Activated T-helper 17 cell treated with anti-CD3 and anti-CD28 coated beads, Interleukin-2, amount 50 U/mL, for 72 hours (primary cell): ENCODE results near the gene PPP1R13L. TPM values are rescaled to one million over a fixed set of nuclear protein-coding genes. Genes with fewer than 3 reads are reported as not detected.
"Not testable (repeated sequence)": the region's sequence is repeated elsewhere in the genome, so short reads cannot be mapped to it uniquely, and the experiment has no call there.

Experiments
- ATAC-seq: fragments of 150-1000 bp; cut with Tn5 transposase; replicated peaks from 2 replicates; pipeline ENCODE4 v1.10.0; 2021; ENCODE audit warnings: mild to moderate bottlenecking, moderate library complexity
- H3K27ac Mint-ChIP-seq: one replicate; pipeline ENCODE4 v1.8.0; 2022; ENCODE audit warnings: mixed read lengths
- H3K27me3 Mint-ChIP-seq: one replicate; pipeline ENCODE4 v1.8.0; 2022; ENCODE audit warnings: mixed read lengths
- H3K36me3 Mint-ChIP-seq: one replicate; pipeline ENCODE4 v1.8.0; 2022; ENCODE audit warnings: low read depth, mild to moderate bottlenecking, mixed read lengths
- H3K4me1 Mint-ChIP-seq: one replicate; pipeline ENCODE4 v1.8.0; 2022; ENCODE audit warnings: mixed read lengths
- H3K4me3 Mint-ChIP-seq: one replicate; pipeline ENCODE4 v1.8.0; 2022; ENCODE audit warnings: mild to moderate bottlenecking, mixed read lengths
- H3K9me3 Mint-ChIP-seq: one replicate; pipeline ENCODE4 v1.8.0; 2022; ENCODE audit warnings: mixed read lengths
- total RNA-seq, 2 donors: library from RNA; stranded (reverse); gene quantifications; one replicate each; pipeline ENCODE4 v1.2.3, GENCODE V29; 2022

PPP1R13L gene
- total RNA-seq, 2 donors from 2014 or later, result 21.0 to 66.8 TPM

DNA sequence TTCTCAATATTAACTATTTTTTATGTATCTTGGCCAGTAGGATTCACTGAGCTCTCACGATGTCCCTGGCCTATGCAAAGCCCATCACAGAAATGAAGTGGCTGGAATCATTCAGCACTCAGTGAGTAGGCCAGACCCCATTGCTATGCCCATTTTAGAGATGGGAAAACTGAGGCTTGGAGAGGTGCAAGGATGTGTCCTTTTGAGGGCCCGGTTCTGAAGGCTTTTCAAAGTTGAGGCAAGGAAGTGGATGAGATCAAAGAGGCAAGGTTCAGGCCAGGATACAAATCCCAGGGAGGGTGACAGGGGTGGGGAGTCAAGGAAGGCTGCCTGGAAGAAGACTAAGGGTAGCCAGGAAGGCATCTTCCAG is 37.5 kb upstream of the PPP1R13L start:
- no peaks in the 10 kb centered on the region for H3K27me3 Mint-ChIP-seq
- peak overlapping the region; percentile 94 for H3K4me3 Mint-ChIP-seq
- H3K27ac Mint-ChIP-seq, result peak overlapping the region; percentile 99
- no peaks in the 10 kb centered on the region for H3K9me3 Mint-ChIP-seq
- H3K4me1 Mint-ChIP-seq, result peaks cover 45% of the 10 kb centered on the region
- no peak for ATAC-seq
- no peaks in the 10 kb centered on the region for H3K36me3 Mint-ChIP-seq

DNA sequence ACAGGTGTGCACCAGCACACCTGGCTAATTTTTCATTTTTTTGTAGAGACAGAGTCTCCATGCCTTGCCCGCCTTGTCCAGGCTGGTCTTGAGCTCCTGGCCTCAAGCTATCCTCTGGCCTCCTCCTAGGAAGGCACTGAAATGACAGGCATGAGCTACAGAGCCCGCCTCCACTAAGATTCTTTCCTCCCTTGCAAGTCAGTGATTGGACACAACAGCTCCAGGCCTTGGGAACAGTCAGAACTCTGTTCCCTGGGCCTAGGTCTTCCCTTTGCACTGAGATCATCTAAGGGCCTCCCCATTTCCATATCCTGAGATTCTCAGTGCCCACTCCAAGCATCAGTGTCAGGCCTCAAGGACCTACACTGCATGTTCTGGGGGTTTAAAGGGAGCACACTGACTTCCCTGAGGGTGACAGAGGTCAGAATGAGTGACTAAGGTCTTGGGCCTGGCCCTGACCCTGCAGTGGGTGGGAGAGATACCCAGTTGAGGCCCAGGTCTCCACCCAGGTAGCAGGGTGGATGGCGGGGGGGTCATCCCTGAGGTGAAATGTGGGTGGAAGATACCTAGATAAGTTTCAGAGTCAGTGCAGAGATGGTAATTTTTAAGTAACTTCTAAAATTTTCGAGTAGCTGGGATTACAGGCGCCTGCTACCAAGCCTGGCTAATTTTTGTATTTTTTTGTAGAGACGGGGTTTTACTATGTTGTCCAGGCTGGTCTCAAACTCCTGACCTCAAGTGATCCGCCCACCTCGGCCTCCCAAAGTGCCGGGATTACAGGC is 36.2 kb upstream of the PPP1R13L start:
- no peaks in the 10 kb centered on the region for H3K27me3 Mint-ChIP-seq
- no peak for ATAC-seq
- H3K36me3 Mint-ChIP-seq, result no peaks in the 10 kb centered on the region
- peak overlapping the region; percentile 83 for H3K27ac Mint-ChIP-seq
- H3K4me1 Mint-ChIP-seq, result peaks cover 38% of the 10 kb centered on the region
- peak overlapping the region; percentile 77 for H3K4me3 Mint-ChIP-seq
- H3K9me3 Mint-ChIP-seq, result no peaks in the 10 kb centered on the region

DNA sequence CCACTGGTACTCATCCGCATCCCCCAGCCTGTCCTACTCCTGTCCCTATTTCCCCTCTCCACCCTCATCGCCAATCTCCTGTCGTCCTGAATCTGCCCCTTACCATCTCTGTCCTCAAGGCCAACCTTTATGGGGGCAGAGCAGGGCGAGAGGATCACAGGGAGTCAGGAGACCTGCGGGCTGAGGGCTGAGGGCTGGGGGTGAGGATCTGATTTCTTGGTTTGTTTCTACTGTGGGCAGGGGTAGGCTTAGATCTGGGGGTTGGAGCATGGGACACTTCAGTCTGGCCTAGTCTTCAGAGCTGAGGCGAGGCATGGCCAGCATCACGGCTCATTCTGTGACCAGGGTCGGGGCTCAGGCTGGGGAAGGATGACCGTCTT is 35.4 kb upstream of the PPP1R13L start:
- H3K36me3 Mint-ChIP-seq, result no peaks in the 10 kb centered on the region
- H3K4me3 Mint-ChIP-seq, result peak overlapping the region; percentile 77
- no peaks in the 10 kb centered on the region for H3K27me3 Mint-ChIP-seq
- peak overlapping the region; percentile 83 for H3K27ac Mint-ChIP-seq
- no peaks in the 10 kb centered on the region for H3K9me3 Mint-ChIP-seq
- H3K4me1 Mint-ChIP-seq, result peaks cover 33% of the 10 kb centered on the region
- no peak for ATAC-seq

DNA sequence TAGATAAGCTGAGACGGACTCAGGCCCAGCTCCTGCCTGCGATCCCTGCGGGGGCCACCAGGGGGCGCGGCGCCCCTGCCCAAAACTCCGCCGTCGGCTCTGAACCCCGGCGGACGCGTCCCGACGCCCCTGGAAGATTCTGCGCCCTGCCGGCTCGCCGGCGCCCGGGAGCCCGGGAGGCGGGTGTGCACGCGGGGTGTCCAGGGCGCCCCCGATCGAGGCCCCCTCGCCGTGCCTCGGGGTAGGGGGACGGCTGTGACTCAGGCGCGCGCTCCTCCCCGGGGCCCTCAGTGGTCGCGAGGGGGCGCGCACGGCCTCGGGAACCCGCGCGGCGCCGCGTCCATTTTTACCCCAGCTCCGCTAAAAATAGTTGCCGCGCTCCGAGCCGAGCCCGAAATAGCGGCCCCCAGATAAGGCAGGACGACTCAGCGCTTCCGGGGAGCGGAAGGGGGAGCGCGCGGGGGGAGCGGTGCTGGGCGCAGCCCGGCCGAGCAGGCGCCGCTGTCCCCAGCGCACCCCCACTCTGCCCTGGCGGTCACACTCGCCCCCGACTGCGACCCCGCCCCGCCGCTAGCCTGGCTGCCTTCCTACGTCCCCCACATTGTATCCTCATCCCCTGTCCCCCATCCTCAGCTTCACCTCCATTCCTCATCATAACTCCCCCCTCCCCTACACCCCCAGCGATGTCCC is 34.8 kb upstream of the PPP1R13L start:
- peaks cover 30% of the 10 kb centered on the region for H3K4me1 Mint-ChIP-seq
- peak; percentile 56 for ATAC-seq
- no peaks in the 10 kb centered on the region for H3K9me3 Mint-ChIP-seq
- H3K36me3 Mint-ChIP-seq, result no peaks in the 10 kb centered on the region
- H3K4me3 Mint-ChIP-seq, result peak overlapping the region; percentile 77
- no peaks in the 10 kb centered on the region for H3K27me3 Mint-ChIP-seq
- H3K27ac Mint-ChIP-seq, result peak overlapping the region; percentile 83

DNA sequence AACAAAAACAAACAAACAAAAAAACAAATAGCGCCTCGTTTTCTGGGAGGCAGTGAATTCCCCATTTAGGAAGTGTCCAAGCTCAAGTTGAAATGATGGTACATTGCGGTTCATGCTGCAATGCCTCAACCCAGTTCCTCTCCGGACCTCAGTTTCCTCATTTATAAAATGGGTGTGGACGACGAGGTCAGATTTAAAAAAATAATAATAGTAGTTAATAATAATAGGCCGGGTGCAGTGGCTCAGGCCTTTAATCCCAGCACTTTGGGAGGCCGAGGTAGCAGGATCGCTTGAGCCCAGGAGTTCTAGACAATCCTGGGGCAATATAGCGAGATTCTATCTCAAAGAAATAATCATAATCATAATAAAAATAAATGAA is 34.3 kb upstream of the PPP1R13L start:
- H3K27ac Mint-ChIP-seq, result no peak overlapping the region
- H3K36me3 Mint-ChIP-seq, result no peaks in the 10 kb centered on the region
- H3K4me3 Mint-ChIP-seq, result peak overlapping the region; percentile 77
- ATAC-seq, result no peak
- H3K4me1 Mint-ChIP-seq, result peaks cover 25% of the 10 kb centered on the region
- no peaks in the 10 kb centered on the region for H3K27me3 Mint-ChIP-seq
- H3K9me3 Mint-ChIP-seq, result no peaks in the 10 kb centered on the region

DNA sequence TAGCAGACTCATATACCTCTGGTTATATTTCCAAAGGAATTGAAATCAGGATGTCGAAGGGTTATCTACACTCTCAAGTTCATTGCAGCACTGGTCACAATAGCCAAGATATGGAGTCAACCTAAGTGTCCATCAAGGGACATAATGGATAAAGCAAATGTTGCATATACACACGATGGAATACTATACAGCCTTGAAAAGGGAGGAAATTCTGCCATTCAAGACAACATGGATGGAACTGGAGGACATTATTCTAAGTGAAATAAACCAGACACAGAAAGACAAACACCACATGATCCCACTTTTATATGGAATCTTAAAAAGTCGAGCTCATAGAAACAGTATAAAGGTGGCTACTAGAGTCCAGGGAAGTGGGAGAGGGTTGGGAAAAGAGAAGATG is 32.5 kb upstream of the PPP1R13L start:
- ATAC-seq, result no peak
- Mint-ChIP-seq H3K27ac (no peak overlapping the region), H3K36me3 (no peaks in the 10 kb centered on the region), H3K4me1 (peaks cover 10% of the 10 kb centered on the region), H3K4me3 (no peak overlapping the region), H3K9me3 (no peaks in the 10 kb centered on the region), H3K27me3 (no peaks in the 10 kb centered on the region)

DNA sequence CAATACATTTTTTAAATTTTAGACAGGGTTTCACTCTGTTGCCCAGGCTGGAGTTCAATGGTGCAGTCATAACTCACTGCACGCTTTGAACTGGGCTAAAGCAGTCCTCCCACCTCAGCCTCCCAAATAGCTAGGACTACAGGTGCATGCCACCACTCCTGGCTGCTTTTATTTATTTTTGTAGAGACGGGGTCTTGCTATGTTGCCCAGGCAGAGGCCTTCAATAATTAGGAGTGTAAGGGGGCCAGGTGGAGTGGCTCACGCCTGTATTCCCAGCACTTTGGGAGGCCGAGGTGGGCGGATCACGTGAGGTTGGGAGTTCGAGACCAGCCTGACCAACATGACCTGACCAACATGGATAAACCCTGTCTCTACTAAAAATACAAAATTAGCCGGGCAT is 27.7 kb upstream of the PPP1R13L start:
- not testable (repeated sequence) for H3K4me1 Mint-ChIP-seq, H3K9me3 Mint-ChIP-seq, H3K36me3 Mint-ChIP-seq, ATAC-seq, H3K4me3 Mint-ChIP-seq, H3K27ac Mint-ChIP-seq, H3K27me3 Mint-ChIP-seq

DNA sequence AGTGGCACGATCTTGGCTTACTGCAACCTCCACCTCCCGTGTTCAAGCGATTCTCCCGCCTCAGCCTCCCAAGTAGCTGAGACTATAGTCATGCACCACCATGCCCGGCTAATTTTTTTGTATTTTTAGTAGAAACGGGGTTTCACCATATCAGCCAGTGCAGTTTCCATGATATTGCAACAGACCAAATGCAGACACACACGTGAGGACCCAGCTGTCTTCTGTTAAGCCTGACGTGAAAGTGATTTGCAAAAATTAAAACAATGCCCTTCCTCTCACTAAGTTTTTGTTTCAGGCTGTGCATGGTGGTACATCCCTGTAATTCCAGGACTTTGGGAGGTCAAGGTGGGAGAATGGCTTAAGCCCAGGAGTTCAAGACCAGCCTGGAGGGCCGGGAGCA is 26.1 kb upstream of the PPP1R13L start:
- not testable (repeated sequence) for ATAC-seq, H3K4me1 Mint-ChIP-seq, H3K9me3 Mint-ChIP-seq, H3K27ac Mint-ChIP-seq, H3K27me3 Mint-ChIP-seq, H3K4me3 Mint-ChIP-seq, H3K36me3 Mint-ChIP-seq

DNA sequence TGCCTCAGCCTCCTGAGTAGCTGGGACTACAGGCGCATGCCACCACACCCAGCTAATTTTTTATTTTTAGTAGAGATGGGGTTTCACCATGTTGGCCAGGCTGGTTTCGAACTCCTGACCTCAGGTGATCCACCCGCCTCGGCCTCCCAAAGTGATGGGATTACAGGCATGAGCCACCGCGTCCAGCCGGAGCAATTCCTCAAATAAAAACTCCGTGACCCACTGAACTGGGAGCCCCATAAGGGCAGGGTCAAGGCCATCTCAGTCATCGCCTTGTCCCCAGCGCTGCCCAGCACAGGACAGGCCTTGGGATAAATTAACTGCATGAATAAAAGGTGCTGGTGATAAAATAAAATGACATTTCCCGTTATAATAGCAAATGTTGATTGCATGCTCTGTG is 25.0 kb upstream of the PPP1R13L start:
- ATAC-seq, H3K27ac Mint-ChIP-seq, H3K4me1 Mint-ChIP-seq, H3K9me3 Mint-ChIP-seq, H3K27me3 Mint-ChIP-seq, H3K36me3 Mint-ChIP-seq, H3K4me3 Mint-ChIP-seq: not testable (repeated sequence)

DNA sequence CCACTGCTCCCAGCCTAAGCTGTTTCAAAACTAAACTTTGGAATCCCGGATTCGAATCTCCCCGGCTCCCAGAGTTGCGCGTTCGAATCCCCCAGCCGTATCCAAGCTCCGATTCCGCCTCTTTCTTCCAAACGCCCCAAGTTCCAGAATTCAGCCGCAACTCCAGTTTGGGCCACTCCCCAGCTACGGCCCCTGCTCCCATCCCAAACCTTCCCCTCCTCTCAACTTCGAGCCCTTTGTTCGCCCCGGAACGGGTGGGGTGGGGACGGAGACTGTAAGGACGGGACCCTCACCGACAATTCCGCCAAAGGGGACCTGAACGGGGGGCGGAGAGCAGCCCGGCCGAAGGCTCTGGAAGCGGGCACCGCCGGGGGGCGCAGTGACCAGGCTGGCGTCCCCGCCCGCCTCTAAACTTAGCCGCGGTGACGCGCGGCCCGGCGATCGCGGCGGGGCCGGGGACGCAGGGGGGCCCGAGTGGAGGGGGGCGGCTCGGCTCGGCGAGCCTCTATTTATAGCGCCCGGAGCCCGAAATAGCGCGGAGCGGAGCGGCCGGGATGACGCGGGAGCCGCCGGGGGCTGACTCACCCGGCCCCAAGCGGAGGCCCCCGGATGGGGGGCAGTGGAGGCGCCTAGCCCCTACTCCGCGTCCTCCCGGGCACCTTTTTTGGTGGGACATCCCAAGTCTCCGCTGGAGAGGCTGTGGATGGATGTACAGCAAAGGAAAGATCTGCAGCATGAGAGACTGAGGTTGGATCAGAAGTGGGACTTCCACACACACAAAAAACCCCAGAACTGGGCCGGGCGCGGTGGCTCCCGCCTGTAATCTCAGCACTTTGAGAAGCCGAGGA is 23.7 kb upstream of the PPP1R13L start:
- H3K36me3 Mint-ChIP-seq, result no peaks in the 10 kb centered on the region
- no peak for ATAC-seq
- H3K9me3 Mint-ChIP-seq, result no peaks in the 10 kb centered on the region
- H3K27ac Mint-ChIP-seq, result no peak overlapping the region
- H3K4me1 Mint-ChIP-seq, result no peaks in the 10 kb centered on the region
- H3K27me3 Mint-ChIP-seq, result no peaks in the 10 kb centered on the region
- peak overlapping the region; percentile 76 for H3K4me3 Mint-ChIP-seq

DNA sequence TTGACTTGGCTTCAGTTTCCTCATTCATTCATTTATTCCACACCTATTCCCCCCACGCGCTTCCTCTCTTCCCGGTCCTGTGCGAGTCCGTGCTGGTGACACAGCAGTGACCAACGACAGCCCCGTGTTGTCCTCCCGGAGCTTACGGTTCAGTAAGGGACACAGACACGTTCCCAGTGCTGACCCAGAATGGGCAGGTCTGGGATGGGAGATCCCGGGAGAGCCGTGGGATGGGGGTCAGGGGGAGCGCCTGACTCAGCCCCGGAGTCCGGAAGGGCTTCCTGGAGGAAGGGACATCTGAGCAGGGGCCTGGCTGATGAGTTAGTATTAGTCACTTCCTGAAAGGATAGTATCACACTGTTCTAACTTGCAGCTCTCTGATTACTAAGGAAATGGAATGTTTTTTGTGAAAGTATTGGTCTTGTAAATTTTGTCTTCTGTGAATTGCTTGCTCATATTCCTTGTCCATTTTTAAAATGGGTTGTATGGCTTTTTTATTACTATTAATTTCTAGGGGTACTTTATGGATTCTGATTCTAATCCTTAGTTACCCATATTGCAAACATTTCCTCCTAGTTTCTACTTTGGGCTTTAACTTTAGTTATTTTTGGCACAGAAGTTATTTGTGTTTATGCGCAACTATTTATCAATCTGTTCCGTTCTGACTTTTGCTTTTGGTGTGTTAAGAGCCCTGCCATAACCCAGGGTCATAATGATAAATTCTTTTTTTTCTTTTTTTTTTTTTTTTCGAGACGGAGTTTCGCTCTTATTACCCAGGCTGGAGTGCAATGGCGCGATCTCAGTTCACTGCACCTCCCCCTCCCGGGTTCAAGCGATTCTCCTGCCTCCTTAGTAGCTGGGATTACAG is 19.6 kb upstream of the PPP1R13L start:
- peak; percentile 79 for ATAC-seq
- no peaks in the 10 kb centered on the region for H3K9me3 Mint-ChIP-seq
- H3K4me1 Mint-ChIP-seq, result peaks cover 13% of the 10 kb centered on the region
- H3K27me3 Mint-ChIP-seq, result no peaks in the 10 kb centered on the region
- peaks cover 13% of the 10 kb centered on the region for H3K36me3 Mint-ChIP-seq
- H3K27ac Mint-ChIP-seq, result peak overlapping the region; percentile 84
- H3K4me3 Mint-ChIP-seq, result peak overlapping the region; percentile 85

DNA sequence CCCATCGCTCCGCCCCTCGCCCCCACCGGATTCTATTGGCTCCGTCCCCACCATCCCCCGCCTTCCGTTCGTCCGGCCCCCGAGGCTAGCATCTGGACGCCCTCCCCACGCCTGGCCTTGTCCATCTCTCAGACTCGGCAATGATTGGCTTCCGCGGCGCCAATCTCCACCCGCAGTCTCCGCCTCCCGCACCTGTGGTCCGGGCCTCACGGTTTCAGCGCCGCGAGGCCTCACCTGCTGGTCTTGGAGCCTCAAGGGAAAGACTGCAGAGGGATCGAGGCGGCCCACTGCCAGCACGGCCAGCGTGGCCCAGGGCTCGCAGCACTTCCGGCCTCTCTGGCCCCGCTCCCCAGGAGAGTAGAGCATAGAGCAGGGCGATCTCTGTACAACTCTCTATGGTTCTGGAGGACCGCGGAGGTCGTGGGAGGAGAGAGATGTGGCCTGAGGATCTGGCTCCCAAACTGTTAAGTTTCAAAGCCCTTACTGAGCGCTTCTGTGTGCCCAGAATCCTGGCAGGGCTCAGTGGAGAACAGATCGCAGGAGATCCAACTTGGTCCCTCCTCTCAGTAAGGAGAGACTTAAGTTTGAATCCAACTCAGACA is 18.8 kb upstream of the PPP1R13L start, which contains the start of gene ERCC1:
Gene ERCC1, minus strand, starts transcription at position 329 of the 602 bp plus-strand sequence. CDS start 543 bp downstream, outside the sequence.
- peak within 1 kb of the TSS; percentile 85 for H3K4me3 Mint-ChIP-seq
- H3K4me1 Mint-ChIP-seq, result peaks cover 13% of the 10 kb centered on the region
- no peaks in the 10 kb centered on the region for H3K27me3 Mint-ChIP-seq
- peaks cover 13% of the 10 kb centered on the region for H3K36me3 Mint-ChIP-seq
- peak within 1 kb of the TSS; percentile 84 for H3K27ac Mint-ChIP-seq
- no peaks in the 10 kb centered on the region for H3K9me3 Mint-ChIP-seq
- ATAC-seq, result peak; percentile 68

DNA sequence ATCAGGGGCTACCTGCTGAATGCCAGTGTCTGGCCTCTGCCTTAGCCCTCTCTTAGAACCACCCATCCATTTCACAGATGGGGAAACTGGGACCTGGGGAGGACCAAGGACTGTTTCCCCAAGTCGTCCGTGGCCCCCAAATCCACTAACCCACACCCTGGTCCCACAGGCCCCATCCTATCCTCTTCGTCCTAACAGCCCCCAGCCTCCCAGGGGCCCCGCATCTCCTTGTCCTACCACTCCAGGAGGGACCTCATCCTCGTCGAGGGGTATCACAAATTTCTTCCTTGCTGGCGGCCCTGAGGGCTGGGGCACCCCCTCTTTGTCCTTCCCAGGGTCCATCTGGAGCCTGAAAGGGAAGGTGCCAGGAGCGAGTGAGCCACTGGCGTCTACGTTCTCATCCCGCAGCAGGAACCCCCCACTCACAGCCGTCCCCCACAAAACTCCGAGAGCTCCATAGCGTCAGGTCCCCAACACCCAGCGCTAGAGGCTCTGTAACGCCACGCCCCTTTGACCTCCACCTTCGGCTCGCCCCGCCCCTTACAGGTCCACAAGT is 18.2 kb upstream of the PPP1R13L start:
- H3K9me3 Mint-ChIP-seq, result no peaks in the 10 kb centered on the region
- H3K36me3 Mint-ChIP-seq, result peaks cover 19% of the 10 kb centered on the region
- ATAC-seq, result no peak
- peak overlapping the region; percentile 85 for H3K4me3 Mint-ChIP-seq
- peaks cover 13% of the 10 kb centered on the region for H3K4me1 Mint-ChIP-seq
- H3K27ac Mint-ChIP-seq, result peak overlapping the region; percentile 84
- H3K27me3 Mint-ChIP-seq, result no peaks in the 10 kb centered on the region
